Hematopoietic multipotent progenitor cell treated with erythropoietin and hydrocortisone succinate and interleukin-3 and kit ligand, for 4 days (in vitro differentiated cells): ENCODE measurements around the gene GLI3.

Experiments used
- DNase-seq: peaks from one replicate; pipeline ENCODE4 v3.0.0-alpha.2; 2015

The GLI3 gene

DNA sequence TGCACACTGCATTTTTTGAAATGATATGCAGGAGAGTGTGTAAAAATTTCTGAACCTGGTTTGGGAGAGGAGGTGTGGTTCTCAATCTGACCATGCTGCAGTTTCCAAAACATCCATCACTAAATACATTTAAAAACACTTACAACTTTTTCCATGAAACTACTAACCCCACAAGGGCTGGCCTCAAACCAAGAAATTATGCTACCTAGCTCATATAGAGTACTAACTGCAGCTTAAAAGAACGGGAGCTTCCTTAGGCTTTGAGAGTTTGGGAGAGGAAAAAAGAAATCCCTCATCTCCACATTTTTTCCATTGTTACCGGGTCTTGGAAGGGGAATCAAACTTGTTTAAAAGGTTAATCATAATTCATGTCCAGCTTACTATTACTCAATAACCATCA lies 214.2 kb downstream of the GLI3 start:
- DNase-seq: no peak

DNA sequence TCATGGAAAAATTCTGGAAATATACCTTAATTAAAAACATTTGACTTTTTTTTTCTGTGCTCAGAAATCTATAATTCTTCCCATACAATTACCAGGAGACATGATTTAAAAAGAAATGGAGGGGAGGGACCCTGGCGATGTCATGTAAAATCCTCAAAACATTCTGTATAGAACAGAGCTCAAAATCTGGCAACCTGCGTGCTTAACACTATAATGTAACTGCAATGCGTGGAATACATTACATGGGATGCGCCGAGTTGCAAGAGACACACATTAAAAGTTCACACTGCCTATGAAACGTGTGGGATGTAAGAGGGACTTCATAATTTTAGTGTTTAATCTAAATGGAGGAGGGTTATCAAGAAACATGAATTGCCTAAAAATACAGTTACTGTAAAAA lies 215.0 kb downstream of the GLI3 start:
- DNase-seq: no peak

DNA sequence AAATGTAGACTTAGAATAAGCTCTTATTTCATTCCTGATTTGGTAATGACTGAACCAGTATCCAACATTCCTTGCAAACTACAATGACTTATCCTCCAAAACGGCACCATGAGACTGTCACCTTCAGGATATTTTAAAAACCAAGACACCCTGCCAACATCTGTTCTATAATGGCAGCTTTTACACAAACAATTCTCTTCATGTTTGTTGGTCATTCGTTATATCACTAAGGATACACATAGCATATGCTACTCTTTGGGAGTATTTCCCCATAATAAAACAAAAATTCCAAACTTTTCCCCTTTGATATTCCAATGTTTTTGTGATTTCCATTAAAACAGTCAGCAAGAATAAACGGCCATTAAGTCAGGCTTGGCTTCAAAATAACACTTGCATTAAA lies 215.4 kb downstream of the GLI3 start:
- DNase-seq: no peak

DNA sequence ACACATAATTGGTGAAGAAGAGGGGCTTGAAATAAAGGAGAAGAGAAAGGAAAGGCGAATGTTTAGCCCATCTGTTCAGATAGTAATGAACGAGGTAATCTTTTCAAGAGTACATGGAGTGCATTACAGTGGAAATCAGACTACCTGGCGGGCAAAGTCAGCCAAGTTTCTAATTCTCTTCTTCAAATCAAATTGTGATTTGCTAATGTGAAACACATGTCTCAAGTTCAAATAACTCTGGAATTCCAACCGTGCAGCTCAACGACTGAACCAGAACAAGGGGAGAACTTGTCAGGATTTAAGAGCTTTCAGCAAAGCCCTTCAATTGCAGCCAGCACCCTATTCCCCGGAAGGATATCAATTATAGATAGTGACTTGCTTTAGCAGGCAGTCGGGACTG lies 216.9 kb downstream of the GLI3 start:
- no peak for DNase-seq

DNA sequence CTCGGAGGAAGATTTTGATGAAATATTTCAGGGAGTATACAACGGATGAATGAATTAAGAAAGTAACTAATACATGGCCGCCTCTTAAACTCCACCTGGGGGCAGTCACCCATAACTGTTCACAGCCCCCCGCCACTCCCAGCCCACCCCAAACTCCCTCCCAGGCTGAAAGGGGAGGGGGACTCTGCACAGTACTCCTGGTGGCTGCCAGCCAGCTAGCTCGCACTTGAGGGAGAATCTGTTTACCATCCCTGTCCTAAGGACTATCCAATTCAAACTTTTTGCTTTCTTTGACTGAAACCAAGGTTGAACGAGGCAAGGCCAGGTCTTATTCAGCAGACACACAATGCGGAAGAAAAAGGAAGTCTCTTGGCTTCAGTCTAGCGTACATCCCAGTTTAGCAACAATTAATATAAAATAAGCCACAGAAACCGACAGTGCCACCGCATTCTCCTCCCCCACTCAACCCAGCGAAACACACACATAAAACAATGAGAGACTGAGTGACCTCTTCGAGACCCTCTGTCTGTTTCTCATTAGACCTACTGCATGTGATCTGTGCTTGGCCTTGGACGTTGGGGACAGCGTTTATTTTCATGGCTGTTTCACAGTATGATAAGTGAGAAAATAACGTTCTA lies 219.5 kb downstream of the GLI3 start:
- peak; percentile 28 for DNase-seq

DNA sequence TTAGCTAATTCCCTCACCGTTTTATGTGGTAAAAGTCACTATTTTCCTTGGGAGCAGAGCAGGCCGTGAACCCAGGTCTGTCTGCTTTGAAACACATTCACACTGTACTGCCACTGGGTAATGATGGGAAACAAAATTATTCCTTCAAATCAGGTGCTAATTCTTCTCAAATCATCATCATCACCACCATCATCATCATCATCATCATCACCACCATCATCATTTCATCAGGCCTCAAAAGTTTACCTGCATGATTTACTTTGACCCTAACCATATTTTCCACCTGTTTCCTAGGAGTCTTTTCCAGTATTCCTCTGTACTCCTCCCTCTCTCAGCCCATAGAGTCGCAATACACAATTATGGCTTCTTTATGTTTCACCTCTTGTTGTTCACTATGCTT lies 220.5 kb downstream of the GLI3 start:
- no peak for DNase-seq

DNA sequence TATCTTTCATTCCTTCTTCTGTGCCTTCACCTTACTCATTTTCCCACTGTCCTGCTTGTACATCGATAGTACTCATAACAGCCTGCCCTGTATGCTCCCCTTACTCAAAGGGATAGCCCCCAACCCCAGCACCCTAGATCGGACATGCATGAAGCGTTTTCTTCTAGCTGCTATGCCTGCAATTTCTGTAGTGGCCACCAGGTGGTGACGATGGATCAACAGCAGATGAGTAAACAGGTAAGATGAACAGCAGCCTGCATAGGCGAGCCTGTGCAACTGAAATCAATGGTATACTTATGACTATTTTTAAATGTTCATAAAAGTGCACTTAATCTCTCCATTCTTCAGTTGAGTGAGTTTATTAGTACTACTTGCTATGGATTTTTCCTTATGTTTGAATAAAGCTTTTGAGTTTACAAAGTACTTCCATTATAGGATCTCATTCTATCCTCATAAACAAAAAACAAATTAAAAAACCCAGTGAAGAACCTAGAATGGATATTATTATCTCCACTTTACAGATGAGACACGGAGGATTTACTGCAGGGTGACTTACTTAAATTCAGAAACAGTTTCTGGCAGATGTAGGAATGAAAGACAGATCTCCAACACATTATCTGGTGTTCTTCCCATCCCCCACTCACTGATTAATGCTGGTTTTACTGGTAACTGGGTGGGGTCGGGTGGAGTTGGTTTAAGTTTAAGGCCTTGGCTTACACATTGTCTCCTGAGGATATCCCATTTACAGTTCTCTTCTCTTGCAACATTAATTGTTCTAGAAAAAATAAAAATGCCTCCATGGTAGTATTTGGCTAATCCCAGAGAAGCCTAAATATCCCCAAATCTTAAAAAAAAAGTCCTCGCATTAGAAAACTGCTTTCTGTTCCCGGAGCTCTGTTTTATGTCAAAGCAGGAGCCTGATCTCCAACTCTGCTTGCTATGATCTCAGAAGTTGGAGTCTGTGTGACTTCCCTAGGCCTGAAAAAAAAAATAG lies 222.1 kb downstream of the GLI3 start:
- DNase-seq: peak; percentile 66

DNA sequence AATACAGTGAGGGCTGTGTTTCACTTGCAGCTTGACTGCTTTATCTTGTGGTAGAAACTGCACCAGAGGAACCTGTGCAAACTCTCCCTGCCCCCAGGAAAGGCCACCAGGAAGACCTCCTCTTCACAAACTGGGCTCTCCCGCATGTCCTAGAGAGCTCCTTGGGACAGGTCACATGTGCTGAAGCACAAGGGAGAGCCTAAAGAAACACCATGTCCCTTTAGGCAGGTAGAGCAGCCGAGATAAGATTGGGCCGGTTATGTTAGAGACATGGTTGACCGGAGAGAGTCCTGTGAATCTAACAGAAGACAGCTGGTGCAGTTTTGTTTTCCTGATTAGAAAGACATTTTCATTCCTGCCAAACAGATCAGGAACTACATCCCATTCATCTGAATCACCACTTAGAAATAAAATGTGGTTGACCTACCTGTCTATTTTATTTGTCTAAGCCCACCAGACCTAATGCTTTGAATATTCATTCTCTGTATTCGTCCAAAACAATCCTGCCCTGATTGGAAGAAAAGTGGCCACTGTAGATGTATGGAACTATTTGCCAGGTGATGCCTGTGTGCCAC lies 224.1 kb downstream of the GLI3 start:
- peak; percentile 36 for DNase-seq

DNA sequence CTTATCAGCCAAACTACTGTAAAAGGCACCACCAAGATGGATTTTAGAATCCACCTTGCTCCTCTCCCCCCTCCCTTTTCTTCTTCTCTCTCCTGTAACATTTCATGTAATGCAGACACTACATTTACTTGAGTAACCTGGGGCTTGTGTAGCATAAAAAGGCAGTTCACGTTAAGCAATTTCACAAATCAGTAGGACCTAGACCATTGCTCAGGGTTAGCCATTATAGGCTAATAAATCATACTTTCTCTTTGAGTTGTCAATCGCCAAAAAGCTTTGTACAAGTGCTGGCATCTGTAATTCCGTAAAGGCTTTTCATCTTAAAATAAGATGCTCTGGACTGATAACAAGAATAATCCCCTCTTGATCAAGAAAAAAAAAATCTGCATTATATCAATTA lies 224.7 kb downstream of the GLI3 start:
- DNase-seq: no peak

DNA sequence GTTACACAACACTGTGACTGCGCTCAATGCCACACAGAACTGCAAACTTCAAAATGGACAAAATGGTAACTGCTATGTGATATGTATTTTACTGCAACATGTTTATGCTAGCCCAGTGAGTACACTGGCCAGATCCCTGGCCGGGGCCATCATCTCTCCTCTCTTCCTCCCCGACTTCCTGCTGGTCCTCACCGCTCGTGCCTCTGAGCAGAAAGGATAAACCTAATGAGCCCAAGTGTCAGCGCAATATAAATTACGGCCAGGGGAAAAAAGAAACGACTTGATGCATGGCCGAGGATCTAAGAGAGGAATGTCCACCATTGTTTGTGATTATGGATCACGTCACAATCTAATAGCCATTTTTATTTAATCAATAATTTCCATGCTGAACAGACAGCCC lies 225.2 kb downstream of the GLI3 start:
- DNase-seq: no peak

DNA sequence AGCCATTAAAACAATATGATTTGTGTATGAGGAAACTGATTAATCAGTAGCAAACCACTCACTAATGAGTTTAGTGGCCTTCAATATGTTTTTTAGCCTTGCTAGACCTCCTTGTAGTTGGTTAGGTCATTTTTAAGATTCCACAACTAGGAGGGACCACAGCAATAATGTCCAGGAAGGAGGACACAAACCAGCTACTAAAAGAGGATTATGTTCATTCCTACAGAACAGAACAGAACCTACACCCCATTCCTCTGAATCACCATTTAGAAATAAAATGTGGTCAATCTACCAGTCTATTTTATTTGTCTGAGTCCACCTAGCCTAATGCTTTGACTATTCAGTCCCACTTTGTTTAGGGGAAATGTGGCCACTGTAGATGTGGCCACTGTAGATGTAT lies 226.3 kb downstream of the GLI3 start:
- DNase-seq: no peak

DNA sequence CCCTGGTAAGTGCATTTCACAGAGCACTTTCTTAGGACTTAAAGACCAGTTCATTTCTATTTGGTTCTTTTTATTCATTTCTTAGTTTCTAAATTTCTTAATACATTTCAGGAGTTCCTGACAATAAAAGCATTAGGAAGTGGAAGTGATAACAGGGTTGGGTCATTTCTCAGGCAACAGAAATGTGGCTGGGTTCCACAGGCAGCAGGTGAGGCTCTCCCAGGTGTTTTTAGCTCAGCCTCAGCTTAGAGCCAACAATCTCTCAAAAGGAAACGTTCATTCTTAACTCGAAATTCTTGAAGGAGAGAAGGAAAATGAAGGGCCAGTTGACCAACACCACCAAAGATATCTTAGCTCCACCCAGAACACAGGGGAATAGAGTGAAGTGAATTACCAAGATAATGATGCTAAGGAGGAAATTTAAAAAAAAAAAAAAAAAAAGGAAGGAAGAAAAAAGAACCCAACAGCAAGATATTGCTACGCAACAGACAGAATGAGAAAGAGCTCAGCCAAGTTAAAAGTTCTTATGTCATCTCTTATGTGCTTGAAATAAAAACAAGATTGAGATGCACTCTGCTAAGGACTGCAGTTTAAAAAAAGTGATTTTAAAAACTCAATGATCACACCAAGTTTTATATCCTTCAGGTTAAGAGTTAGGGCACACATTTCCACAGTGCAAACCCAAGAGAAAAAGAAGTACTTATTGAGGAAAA lies 230.1 kb downstream of the GLI3 start:
- peak; percentile 39 for DNase-seq

DNA sequence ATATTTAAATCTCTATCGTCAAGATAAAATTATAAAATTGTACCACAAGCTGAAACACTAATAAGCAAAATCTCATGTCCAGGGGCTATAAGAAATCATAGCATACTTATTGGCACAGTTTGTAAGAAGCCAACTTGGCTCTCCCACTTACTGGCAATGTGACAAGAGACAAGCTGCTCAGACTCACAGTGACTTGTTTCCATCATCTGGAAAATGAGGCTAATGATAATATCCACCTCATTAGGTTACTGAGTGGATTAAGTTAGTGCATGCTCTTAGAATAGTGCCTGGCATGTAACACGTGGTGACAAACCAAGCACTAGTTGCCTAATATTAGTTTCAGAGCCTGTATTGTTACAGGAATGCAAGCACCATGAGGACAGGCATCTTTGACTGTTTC lies 234.4 kb downstream of the GLI3 start:
- DNase-seq: no peak

DNA sequence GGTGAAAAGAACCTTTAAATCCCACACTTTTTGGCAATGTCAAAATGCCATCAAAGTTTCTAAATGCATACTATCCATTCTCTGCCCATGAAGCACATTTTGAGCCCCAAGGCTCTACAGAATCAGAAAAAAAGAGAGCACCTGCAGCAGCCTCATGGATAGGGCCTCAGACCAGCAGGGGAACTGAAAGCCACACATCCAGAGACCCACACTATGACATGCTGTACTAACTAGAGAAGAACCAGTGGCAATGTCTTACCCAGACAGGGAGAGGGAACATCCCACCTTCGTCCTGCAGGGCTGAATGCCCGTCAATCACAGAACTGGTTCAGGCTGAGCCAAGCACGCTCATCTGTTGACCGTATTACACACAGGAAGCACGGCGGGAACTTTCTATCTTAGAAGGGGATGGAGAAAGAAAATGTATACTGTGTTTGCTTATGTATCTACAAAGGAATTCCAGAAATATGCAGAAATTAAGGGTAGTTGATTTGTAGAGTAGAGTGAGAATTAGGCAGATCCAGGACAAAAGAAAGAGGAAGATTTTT lies 237.2 kb downstream of the GLI3 start:
- no peak for DNase-seq

DNA sequence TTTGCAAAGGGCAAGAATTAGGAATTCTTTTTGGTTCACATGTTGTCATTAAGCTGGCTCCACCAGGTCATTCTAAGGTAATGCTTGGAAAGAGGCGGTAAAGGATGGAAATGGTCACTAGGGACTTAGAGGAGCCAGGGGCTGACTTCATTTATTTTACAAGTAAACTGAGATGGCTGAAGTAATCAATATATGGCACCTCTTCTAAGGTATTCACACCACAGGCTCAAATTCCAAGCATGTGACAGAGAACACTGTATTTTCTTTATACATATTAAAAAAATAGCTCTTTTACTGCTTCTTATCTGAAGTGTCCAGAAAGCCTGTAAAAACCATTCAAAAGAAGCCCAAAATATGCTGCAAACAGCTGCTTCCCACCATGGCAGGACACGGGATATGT lies 239.0 kb downstream of the GLI3 start:
- DNase-seq: no peak

DNA sequence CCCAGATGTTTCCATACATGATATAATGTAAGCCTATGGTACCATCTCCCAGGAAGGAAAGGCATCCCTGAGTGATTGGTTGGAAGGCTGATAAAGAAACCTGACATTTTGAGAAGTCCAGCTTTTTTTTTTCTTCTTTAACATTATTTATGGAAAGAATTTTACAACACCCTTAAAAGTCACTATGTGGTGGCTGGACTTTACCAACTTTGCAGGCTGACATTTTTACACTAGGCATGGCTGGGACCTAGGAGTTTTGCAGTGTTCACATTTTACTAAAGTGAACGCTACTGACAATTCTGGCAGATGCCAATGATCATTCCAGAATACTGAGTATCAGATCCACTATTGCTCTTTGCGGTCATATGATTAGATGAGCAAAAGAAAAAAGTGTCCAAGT lies 239.9 kb downstream of the GLI3 start:
- DNase-seq: no peak

DNA sequence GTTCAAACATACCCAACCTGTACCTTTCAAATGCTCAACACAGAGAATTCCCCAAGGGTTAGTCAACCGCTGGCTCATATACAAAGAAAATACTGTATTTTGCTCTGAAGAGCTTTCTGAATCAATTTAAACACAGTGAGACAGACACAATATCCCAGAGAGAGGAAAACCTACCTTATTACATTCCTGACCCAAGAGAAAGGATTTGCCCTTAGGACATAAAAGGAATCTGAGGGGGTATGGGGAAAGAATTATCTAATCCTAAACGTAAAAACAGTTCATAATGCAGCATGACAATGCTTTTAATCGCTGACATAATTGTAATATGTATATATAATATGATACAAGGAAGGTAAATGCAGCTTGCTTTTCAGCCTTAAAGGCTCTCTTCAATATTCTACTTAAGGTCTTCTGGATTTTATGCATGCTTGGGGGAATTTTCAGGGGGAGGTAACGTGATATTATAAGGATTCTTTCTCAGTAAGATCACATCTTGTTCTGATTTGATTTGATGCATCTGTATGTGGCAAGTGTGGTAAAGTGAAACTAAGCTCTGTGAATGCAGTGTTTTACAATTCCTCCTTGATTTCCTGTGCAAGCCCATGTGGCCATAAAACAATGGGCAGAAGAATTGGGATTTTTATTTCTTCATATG lies 240.5 kb downstream of the GLI3 start:
- no peak for DNase-seq

DNA sequence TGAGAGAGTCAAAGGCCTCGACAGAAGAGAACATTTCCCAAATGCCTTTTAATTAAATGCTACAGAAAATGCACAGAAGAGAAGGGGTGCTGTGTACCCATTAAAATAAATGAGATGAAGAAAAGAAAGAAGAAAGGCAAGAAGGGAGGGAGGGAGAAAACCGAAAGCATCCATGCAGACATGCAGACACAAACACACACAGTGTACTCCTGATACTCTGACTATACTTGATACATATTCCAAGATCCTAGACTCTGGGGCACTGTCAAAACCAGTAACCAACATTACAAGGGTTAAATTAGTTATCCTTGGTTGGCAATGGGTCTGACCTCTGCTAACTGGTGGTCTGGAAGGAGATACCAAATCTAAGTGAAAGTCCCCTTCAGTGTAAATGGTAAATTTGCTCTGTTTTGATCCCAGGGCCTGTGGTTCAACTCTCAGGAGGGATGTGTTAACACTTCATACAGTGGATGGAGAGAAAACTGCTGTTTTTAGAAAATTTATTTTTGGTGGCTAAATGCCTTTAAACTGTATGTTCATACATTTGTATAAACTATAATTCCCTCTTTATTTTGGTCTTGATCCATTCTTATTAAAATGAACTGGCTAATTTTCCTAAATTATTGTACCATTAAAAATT lies 241.3 kb downstream of the GLI3 start:
- DNase-seq: no peak

DNA sequence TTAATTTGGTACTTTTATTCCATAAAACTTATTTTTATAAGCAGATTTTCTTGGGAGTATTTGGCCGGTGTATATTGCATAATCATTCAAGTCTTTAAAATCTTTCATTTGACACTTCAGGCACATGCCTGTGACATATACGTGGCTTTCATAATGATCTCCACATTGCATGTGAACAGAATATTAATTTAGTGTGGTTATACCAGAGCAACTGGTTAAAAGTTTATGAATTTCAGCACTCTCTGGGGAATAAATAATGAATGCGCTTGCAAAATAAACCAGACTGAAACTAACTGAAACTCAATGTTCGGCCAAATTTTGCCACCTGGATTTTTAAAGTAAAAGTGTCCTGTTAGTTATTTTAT lies 242.3 kb downstream of the GLI3 start:
- no peak for DNase-seq

DNA sequence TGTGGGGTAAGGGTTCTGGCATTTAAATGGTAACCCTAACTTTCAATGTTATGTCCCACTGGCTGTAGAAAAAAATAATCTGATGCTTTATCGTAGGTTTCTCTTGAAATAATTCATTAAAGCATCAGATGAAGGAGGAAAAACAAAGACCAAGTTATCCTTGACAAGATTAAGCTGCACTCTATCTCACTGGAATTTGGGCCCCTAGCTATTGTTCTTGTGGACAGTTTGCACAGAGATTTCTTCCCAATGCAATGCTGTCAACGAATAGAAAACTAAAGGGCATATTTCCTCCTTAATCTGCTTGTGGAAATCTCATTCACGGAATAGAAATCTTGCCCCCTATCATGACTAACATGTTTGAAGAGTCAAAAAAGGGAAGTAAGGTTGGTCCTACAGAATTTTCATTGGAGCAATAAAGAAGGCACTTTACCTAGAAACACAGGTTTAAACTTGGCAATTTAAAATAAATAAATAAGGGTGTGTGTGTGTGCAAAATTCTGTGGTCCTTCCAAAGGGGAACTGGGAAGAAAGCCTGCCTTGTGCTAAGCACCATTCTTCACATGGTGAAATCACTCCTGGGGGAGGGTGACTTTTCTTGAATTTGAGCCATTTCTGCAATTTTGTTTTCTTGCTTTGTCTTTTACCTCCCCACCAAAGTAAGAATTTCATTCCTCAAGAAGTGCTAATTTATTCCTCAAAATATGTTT lies 242.8 kb downstream of the GLI3 start:
- DNase-seq: peak; percentile 25
